ENCODE results near the gene MDH2. TPM values are rescaled to one million over a fixed set of nuclear protein-coding genes. Genes with fewer than 3 reads are reported as not detected.
"Not testable (repeated sequence)": the region's sequence is repeated elsewhere in the genome, so short reads cannot be mapped to it uniquely, and the experiment has no call there.

The MDH2 gene
- total and polyA plus RNA-seq, 8 donors: 138 to 180 (median 156) TPM

DNA sequence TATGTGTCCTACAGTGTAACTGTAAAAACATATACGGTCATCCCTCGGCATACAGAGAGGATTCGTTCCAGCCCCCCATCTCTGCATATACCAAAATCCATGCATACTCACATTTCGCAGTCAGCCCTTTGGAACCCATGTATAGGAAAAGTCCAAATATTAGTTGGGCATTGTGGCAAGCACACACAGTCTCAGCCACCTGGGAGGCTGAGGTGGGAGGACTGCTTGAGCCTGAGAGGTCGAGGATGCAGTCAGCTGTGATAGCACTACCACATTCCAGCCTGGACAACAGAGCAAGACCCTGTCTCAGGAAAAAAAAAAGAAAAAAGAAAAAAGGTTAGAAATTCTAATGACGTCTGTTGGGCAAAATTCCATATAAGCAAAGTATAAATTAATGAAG, 29.1 kb downstream of the MDH2 start:
- H3K27me3 ChIP-seq: no peaks in the 10 kb centered on the region
- TF ChIP-seq, protein P1, sequence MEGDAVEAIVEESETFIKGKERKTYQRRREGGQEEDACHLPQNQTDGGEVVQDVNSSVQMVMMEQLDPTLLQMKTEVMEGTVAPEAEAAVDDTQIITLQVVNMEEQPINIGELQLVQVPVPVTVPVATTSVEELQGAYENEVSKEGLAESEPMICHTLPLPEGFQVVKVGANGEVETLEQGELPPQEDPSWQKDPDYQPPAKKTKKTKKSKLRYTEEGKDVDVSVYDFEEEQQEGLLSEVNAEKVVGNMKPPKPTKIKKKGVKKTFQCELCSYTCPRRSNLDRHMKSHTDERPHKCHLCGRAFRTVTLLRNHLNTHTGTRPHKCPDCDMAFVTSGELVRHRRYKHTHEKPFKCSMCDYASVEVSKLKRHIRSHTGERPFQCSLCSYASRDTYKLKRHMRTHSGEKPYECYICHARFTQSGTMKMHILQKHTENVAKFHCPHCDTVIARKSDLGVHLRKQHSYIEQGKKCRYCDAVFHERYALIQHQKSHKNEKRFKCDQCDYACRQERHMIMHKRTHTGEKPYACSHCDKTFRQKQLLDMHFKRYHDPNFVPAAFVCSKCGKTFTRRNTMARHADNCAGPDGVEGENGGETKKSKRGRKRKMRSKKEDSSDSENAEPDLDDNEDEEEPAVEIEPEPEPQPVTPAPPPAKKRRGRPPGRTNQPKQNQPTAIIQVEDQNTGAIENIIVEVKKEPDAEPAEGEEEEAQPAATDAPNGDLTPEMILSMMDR (IDR thresholded peaks at IDR 0.05): no peak
- H3K4me3 ChIP-seq: no peak overlapping the region
- no peaks in the 10 kb centered on the region for H3K36me3 ChIP-seq
- H3K4me1 ChIP-seq: no peaks in the 10 kb centered on the region
- ATAC-seq (no peak), DNase-seq (no peak)
- intact Hi-C loops (cut with DNase I): no loop called here
- H3K9me3 ChIP-seq: peaks cover 0 to 13% of the 10 kb centered on the region in 2 donors
- H3K27ac ChIP-seq: no peak overlapping the region

DNA sequence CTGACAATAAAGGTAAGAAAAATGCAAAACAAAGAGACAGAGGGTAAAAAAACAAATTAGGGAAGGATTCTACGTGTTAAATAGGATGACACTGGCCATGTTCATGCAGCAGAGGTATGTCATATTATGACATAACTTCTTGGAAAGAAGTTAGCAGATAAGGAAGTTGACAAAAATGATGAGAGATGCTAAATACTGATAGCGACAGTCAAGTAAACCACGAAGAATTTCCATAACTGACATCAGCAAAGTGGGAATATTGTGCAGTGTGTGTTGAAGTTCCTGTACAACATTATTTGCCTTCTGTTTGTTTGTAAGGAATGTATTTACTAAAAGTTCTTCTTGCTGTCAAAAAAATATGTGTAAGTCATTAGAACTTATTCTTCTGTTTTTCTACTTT, 29.5 kb downstream of the MDH2 start:
- DNase-seq: no peak
- no peaks in the 10 kb centered on the region for H3K4me1 ChIP-seq
- H3K9me3 ChIP-seq: peaks cover 0 to 13% of the 10 kb centered on the region in 2 donors
- H3K4me3 ChIP-seq: no peak overlapping the region
- ATAC-seq: no peak
- intact Hi-C loops (cut with DNase I): no loop called here
- TF ChIP-seq, protein P1 (IDR thresholded peaks at IDR 0.05): no peak
- H3K27ac ChIP-seq: no peak overlapping the region
- no peaks in the 10 kb centered on the region for H3K36me3 ChIP-seq
- no peaks in the 10 kb centered on the region for H3K27me3 ChIP-seq

DNA sequence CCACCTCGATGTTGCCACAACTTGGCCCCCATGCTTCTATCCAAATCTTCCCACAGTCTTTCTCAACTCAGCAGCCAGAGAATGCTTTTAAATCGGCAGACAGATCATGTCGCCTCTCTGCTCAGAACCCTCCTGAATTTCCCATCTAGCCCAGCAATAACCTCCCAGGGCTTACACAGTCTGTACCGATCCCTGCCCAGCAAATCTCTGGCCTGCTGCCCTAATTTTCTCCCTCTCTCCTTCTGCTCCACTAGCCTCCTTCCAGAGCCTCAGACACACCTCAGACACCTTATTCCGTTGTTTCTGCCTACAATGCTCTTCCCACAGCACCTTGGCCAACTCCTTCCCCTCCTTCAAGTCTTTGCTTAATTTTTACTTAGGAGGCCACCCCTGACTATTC, 32.3 kb downstream of the MDH2 start:
- H3K36me3 ChIP-seq: no peaks in the 10 kb centered on the region
- no peak overlapping the region for H3K27ac ChIP-seq
- intact Hi-C loops (cut with DNase I): no loop called here
- H3K4me3 ChIP-seq: no peak overlapping the region
- DNase-seq: peak in 1 of 4 donors; percentile 10
- H3K4me1 ChIP-seq: no peaks in the 10 kb centered on the region
- H3K27me3 ChIP-seq: no peaks in the 10 kb centered on the region
- ATAC-seq: no peak
- TF ChIP-seq, protein P1 (IDR thresholded peaks at IDR 0.05): no peak
- H3K9me3 ChIP-seq: peaks cover 0 to 2% of the 10 kb centered on the region in 2 donors

DNA sequence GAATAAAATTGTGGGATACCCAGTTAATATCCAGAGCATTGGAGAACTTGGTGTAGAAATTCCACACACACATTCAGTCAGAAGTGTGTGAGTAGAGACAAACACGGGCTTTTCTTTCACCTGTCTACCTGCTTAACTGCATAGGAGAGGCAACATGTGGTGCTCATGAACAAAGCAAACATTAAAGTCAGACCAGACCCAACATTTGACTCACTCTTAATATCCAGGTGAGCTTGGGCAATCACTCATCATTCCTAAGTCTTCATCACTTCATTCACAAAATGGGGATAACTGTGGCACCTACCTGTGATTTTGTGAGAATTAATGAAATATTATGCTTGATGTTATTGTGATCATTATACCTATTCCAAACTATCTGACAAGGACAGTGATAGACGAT, 36.2 kb downstream of the MDH2 start:
- H3K27ac ChIP-seq; intact Hi-C loops (cut with DNase I); H3K4me3 ChIP-seq; H3K4me1 ChIP-seq; H3K36me3 ChIP-seq; ATAC-seq; DNase-seq; H3K27me3 ChIP-seq; H3K9me3 ChIP-seq: not testable (repeated sequence)

DNA sequence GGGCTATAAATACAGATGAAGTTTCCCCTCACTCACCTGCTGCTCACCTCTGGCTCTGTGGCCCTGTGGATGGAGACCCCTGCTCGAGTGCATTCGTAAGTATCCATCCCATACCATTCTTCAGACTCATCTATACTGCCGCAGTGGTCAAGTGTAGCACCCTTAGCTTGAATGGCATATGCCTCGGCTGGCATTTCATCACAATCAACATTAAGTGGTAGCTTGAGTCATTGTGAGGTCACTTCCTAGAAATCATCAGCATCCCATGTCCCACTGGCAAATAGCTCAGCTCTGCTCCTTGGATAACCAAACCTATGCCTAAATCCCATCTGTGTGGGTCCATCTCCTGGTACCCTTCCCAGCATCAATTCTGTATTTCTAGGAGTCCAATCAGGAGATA, 38.2 kb downstream of the MDH2 start:
- ATAC-seq (no peak), DNase-seq (no peak)
- Histone ChIP-seq H3K9me3 (no peaks in the 10 kb centered on the region), H3K4me3 (no peak overlapping the region), H3K27me3 (no peaks in the 10 kb centered on the region), H3K27ac (no peak overlapping the region), H3K4me1 (no peaks in the 10 kb centered on the region), H3K36me3 (no peaks in the 10 kb centered on the region)
- TF ChIP-seq, protein P1 (IDR thresholded peaks at IDR 0.05): no peak
- intact Hi-C loops (cut with DNase I): no loop called here

DNA sequence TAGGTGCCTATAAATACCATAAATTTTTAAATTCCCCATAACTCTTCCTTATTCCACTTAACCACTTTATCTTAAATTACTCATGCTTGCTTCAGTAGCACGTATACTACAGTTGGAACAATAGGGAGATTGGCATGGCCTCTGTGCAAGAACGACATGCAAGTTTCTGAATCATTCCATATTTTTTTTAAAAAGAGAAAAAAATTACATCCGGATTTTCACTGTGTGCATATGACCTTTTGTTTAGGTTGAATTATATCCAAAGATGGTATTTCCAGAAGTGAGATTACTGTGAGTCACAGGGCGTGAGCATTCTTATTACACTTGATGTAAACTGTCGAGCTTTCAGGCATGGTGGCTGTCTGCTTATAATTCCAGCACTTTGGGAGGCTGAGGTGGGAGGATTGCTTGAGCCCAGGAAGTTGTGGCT, 39.5 kb downstream of the MDH2 start:
- ATAC-seq; intact Hi-C loops (cut with DNase I); H3K27me3 ChIP-seq; H3K27ac ChIP-seq; H3K4me3 ChIP-seq; H3K4me1 ChIP-seq; DNase-seq; H3K36me3 ChIP-seq; H3K9me3 ChIP-seq: not testable (repeated sequence)

All from left lung (tissue), 10 donors.